KOPT-K1 (cell line): ENCODE results near the gene NAIF1.
A peak's percentile ranks its signal among the peaks of the same experiment; 100 is the strongest.
"Not testable (repeated sequence)": the region's sequence is repeated elsewhere in the genome, so short reads cannot be mapped to it uniquely, and the experiment has no call there.

Experiments used
- H3K27ac ChIP-seq: fragments of 200-600 bp; sonication (generic); 2 replicates; pipeline ENCODE4 v1.5.1; 2016; ENCODE audit warnings: antibody characterized with exemption, mild to moderate bottlenecking, low read depth, low read length; ENCODE audit not compliant: poor library complexity, severe bottlenecking
- H3K36me3 ChIP-seq: fragments of 200-600 bp; sonication (generic); 2 replicates; pipeline ENCODE4 v1.5.1; 2017; ENCODE audit warnings: antibody characterized with exemption, mild to moderate bottlenecking, low read length, moderate library complexity; ENCODE audit not compliant: insufficient read depth
- H3K9me3 ChIP-seq: fragments of 200-600 bp; sonication (generic); 2 replicates; pipeline ENCODE4 v1.5.1; 2017; ENCODE audit warnings: antibody characterized with exemption, low read length, mild to moderate bottlenecking; ENCODE audit not compliant: insufficient read depth, poor library complexity, severe bottlenecking

The NAIF1 gene

GRCh38 chr9:128080206-128080605 is 13.1 kb upstream of the NAIF1 start:
- no peaks in the 10 kb centered on the region for H3K9me3 ChIP-seq
- H3K27ac ChIP-seq: no peak overlapping the region
- H3K36me3 ChIP-seq: peaks cover 37% of the 10 kb centered on the region

- Histone ChIP-seq H3K27ac (no peak overlapping the region), H3K36me3 (peaks cover 45% of the 10 kb centered on the region), H3K9me3 (no peaks in the 10 kb centered on the region)
These were observed 11.6 kb upstream of the NAIF1 start for GRCh38 chr9:128078504-128079434.

- H3K36me3 ChIP-seq: peaks cover 52% of the 10 kb centered on the region
- no peak overlapping the region for H3K27ac ChIP-seq
- H3K9me3 ChIP-seq: no peaks in the 10 kb centered on the region
These were observed 10.9 kb upstream of the NAIF1 start for GRCh38 chr9:128077847-128078503.

GRCh38 chr9:128073253-128073886 is 6.2 kb upstream of the NAIF1 start:
- peaks cover 37% of the 10 kb centered on the region for H3K36me3 ChIP-seq
- peak overlapping the region; percentile 85 for H3K27ac ChIP-seq
- no peaks in the 10 kb centered on the region for H3K9me3 ChIP-seq

- Histone ChIP-seq H3K36me3 (peaks cover 29% of the 10 kb centered on the region), H3K9me3 (no peaks in the 10 kb centered on the region), H3K27ac (peak overlapping the region; percentile 85)
These were observed 5.3 kb upstream of the NAIF1 start for GRCh38 chr9:128072144-128073021.

GRCh38 chr9:128071475-128071874 is 4.4 kb upstream of the NAIF1 start:
- H3K27ac ChIP-seq: peak overlapping the region; percentile 85

GRCh38 chr9:128070874-128071273 is 3.8 kb upstream of the NAIF1 start:
- peaks cover 23% of the 10 kb centered on the region for H3K36me3 ChIP-seq
- H3K9me3 ChIP-seq: no peaks in the 10 kb centered on the region
- H3K27ac ChIP-seq: peak overlapping the region; percentile 85

More at GRCh38 chr9:128071475-128071874, 4.4 kb upstream of the NAIF1 start:
- peaks cover 23% of the 10 kb centered on the region for H3K36me3 ChIP-seq
- H3K9me3 ChIP-seq: not testable (repeated sequence)

- peaks cover 9% of the 10 kb centered on the region; the same call in 1 of the 2 replicates for H3K36me3 ChIP-seq
- peak overlapping the region; percentile 89 for H3K27ac ChIP-seq
- H3K9me3 ChIP-seq: no peaks in the 10 kb centered on the region
These were observed 1.5 kb upstream of the NAIF1 start for GRCh38 chr9:128068386-128069205.

GRCh38 chr9:128067645-128068385 is 695 bp upstream of the NAIF1 start, which contains the start of gene SLC25A25:
Gene SLC25A25, plus strand, starts transcription at chr9:128068232. Its CDS starts 88 bp downstream, at chr9:128068320.
- Histone ChIP-seq H3K9me3 (no peaks in the 10 kb centered on the region), H3K36me3 (peaks cover 9% of the 10 kb centered on the region), H3K27ac (peak within 1 kb of the TSS; percentile 89)

GRCh38 chr9:128065907-128066712 is 1.0 kb downstream of the NAIF1 start:
- Histone ChIP-seq H3K9me3 (no peaks in the 10 kb centered on the region), H3K36me3 (peaks cover 20% of the 10 kb centered on the region; the same call in 1 of the 2 replicates), H3K27ac (peak overlapping the region; percentile 89)

- H3K27ac ChIP-seq: no peak overlapping the region
- H3K9me3 ChIP-seq: no peaks in the 10 kb centered on the region
- H3K36me3 ChIP-seq: peaks cover 21% of the 10 kb centered on the region; the same call in 1 of the 2 replicates
These were observed 4.0 kb downstream of the NAIF1 start for GRCh38 chr9:128062846-128063831.
